IgD-negative memory B cell (primary cell): ENCODE data around the gene HRH2. TPM values are rescaled to one million over a fixed set of nuclear protein-coding genes. Genes with fewer than 3 reads are reported as not detected.
A peak's percentile ranks its signal among the peaks of the same experiment; 100 is the strongest.

Source experiments
- H3K27ac Mint-ChIP-seq, 3 donors: one replicate each; pipeline ENCODE4 v1.8.0; 2020 to 2022; ENCODE audit warnings: mild to moderate bottlenecking in 3 of 3, mixed read lengths in 3 of 3, moderate library complexity in 1 of 3
- H3K27me3 Mint-ChIP-seq: one replicate; pipeline ENCODE4 v1.8.0; 2021; ENCODE audit warnings: mixed read lengths
- H3K36me3 Mint-ChIP-seq: one replicate; pipeline ENCODE4 v1.8.0; 2020; ENCODE audit warnings: mild to moderate bottlenecking, mixed read lengths
- H3K4me1 Mint-ChIP-seq, 3 donors: one replicate each; pipeline ENCODE4 v1.8.0; 2020 to 2022; ENCODE audit warnings: mixed read lengths in 3 of 3, mild to moderate bottlenecking in 1 of 3
- H3K4me3 Mint-ChIP-seq, 4 donors: one replicate each; pipeline ENCODE4 v1.8.0; 2020 to 2022; ENCODE audit warnings: mild to moderate bottlenecking in 4 of 4, mixed read lengths in 4 of 4, moderate library complexity in 3 of 4
- H3K9me3 Mint-ChIP-seq, 3 donors: one replicate each; pipeline ENCODE4 v1.8.0; 2020 to 2021; ENCODE audit warnings: mixed read lengths in 3 of 3, mild to moderate bottlenecking in 1 of 3
- polyA plus RNA-seq: library from polyadenylated mRNA; unstranded; fragments of 300-500 nt; fragmentation: Illumina TruSeq; gene quantifications from one replicate; pipeline ENCODE4 v1.2.3, GENCODE V29; 2021

Gene HRH2
- polyA plus RNA-seq, 1 donor from 2014 or later: 0.49 TPM

DNA sequence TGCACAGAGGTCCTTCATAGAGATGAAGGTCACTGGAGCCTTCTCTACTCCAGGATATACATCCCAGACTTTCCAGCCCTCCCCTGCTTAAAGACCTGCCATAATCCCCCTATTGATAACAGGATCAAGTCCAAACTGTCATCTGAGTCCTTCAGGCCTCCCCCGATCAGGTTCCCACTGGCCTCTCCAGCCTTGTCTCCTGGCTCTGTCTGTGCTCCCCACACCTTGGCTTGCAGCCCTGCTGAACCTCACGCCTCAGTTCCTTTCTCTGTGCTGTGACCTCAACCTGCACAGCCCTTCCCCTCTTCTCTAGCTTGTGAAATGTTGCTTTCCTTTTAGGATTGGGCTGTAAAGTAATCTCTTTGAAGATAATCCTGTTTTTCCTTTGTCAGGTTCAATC, 2.5 kb upstream of the HRH2 start:
- Mint-ChIP-seq H3K4me3 (no peak overlapping the region), H3K27ac (peak overlapping the region in 1 of 3 donors; percentile 27), H3K9me3 (peaks cover 3 to 13% (median 3%) of the 10 kb centered on the region in 3 donors), H3K36me3 (peaks cover 1% of the 10 kb centered on the region), H3K27me3 (peaks cover 43% of the 10 kb centered on the region), H3K4me1 (peaks cover 0 to 13% (median 1%) of the 10 kb centered on the region in 3 donors)

DNA sequence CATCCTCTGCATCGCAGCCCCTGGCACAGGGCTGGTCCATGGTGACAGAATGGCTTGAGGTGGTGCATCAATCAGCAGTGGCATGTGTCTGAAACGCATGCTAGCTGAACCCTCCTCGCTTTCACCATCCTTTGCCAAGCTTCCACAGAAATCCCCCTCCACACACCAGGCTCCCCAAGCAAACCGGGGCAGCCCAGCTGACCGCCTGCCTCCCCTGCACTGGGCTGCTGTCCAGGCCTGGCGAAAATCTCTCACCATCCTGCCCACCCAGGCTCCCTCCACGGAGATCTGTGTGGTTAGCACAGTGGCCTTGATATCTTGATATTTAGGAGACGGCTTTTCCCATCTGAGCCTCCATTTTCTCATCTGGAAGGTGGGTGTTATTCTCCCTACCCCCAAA, 905 bp upstream of the HRH2 start:
- peaks cover 47% of the 10 kb centered on the region for H3K27me3 Mint-ChIP-seq
- no peak overlapping the region for H3K4me3 Mint-ChIP-seq
- H3K9me3 Mint-ChIP-seq: peaks cover 0 to 4% (median 3%) of the 10 kb centered on the region in 3 donors
- no peaks in the 10 kb centered on the region for H3K36me3 Mint-ChIP-seq
- no peak overlapping the region for H3K27ac Mint-ChIP-seq
- H3K4me1 Mint-ChIP-seq: peaks cover 0 to 13% (median 0%) of the 10 kb centered on the region in 3 donors

DNA sequence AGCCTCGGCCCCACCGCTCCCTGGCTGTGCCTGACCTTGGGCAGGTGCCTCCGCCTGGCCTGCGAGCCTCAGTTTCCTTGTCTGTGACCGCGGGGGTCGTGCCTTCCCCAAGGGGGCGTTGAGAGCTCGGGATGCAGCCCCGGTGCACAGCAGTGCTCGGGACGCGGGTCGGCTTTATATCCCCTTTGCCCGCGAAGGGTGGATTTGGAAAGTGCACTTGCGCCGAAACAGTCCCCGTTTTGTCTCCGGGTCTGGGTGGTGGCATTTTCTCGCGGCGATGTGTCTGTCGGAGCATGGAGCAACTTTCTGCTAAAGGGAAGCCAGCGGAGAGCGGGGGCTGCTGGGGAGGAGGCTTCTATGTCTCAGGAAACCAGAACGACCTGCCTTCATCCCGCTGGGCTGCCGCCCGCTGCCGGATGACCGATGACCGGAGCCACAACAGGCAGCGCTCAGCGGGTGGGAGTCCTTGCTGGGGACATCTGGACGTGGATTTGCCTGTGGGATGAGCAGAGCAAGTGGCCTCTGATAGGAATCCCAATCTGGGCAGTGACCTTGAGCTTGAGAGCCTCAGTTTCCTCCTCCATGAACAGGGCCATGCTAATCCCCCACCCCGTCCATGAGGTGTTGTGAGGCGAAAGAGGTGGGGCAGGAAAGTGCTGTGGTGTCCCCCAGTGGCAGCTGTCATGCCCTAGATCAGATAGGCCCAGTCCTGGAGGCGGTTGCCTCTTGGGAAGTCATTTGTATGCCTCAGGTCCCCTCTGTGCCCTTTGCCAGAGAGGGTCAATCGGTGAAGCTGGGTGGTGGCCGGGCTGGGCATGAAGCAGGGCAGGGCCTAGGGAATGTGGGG, 651 bp downstream of the HRH2 start:
- Mint-ChIP-seq H3K9me3 (peaks cover 0 to 4% (median 0%) of the 10 kb centered on the region in 3 donors), H3K27ac (no peak overlapping the region), H3K27me3 (peaks cover 36% of the 10 kb centered on the region), H3K36me3 (no peaks in the 10 kb centered on the region), H3K4me1 (peaks cover 0 to 6% (median 0%) of the 10 kb centered on the region in 3 donors), H3K4me3 (peak overlapping the region in 3 of 4 donors; percentile 37 to 84 (median 75))

DNA sequence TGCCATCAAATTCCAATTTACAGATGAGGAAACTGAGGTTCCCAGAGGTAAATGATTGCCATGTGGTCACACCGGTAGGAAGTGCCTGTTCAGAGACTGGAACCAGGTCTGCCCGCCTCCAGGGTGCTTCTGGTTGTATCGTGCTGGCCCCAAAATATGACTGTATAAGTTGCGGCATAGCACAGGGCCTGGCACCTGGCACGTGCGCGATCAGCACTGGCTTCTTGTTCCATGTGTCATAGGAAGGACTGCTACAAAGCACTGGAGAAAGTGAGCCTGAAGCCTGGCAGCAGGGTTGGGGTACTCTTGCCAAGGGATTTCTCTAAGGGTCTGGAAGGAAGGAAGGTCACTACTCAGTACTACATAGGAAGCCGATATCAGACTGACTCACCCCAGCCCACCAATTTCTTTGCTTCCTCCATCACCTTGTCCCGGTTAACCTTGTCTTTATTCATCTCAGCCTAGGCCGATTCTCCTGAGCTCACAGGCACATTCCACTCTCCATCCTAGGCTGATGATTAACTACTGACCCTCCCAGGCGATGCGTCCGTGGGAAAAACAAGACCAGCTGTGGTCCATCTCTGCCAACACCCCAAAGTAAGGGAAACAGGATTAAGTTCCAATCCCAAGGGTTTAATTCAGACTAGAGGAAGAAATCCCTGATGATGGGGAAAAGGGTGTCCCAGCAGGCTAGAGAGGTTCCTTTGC, 1.8 kb downstream of the HRH2 start:
- Mint-ChIP-seq H3K36me3 (no peaks in the 10 kb centered on the region), H3K4me3 (peak overlapping the region in 1 of 4 donors; percentile 10), H3K9me3 (peaks cover 0 to 4% (median 0%) of the 10 kb centered on the region in 3 donors), H3K27ac (peak overlapping the region in 1 of 3 donors; percentile 9), H3K27me3 (peaks cover 37% of the 10 kb centered on the region), H3K4me1 (peaks cover 0 to 6% (median 0%) of the 10 kb centered on the region in 3 donors)

DNA sequence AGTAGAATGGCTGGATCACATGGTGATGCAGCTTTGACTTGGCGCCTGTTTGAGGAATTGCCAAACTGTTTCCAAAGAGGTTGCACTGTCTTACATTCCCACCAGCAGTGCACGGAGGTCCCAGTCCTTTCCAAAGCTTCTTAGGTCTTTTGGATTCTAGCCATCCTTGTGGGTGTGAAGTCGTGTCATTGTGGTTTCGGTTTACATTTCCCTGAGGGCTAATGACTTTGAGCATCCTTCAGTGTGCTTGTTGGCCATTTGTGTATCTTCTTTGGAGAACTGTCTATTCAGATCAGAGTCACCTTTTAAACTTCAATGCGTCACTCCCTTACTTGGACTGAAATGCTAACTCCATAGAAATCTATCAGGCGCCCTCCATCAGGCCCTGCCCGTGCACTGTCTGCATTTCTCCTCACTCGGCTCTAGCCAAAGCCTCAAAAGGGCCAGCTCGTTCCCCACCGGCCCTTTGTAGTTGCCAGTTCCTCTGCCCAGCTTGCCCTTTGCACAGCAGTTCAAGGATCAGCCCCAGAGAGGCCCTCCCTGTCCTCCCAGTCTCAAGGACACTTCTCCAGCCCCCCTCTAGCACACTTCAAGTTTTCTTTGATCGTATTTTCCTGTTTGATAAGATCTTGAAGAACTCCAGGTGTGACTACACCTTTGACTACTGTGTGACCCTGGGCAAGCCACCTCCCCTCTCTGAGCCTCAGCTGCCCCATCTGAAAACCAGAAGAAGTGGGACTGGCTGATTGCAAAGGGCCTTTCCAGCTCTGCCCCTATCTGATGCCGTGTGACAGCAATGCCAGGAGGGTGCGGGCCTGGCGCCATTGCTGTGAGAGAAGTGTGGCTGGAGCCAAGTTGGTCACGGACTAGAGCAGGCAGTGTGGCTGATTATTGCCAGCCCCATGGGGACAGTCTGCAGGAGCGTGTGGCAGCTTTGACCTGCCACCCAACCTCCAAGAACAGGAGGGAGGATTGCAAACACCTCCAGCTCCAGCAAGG, 5.6 kb downstream of the HRH2 start:
- Mint-ChIP-seq H3K4me1 (peaks cover 0 to 2% (median 0%) of the 10 kb centered on the region in 3 donors), H3K27ac (no peak overlapping the region), H3K4me3 (no peak overlapping the region), H3K36me3 (no peaks in the 10 kb centered on the region), H3K9me3 (no peaks in the 10 kb centered on the region), H3K27me3 (peaks cover 29% of the 10 kb centered on the region)

DNA sequence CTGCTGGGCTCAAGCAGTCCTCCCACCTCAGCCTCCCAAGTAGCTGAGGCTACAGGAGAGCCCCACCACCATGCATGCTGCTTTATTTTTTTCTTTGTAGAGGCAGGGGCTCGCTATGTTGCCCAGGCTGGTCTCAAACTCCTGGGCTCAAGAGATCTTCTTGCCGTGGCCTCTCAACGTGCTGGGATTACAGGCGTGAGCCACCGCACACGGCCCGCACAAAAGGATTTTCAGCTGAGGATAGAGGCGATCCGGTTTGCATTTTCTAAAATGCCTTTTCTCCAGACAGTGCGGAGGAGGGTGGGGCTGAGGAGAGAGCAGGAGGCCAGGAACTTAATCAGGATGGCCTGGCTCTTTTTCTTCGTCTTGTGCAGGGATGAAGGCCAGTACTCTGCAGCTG, 6.9 kb downstream of the HRH2 start:
- H3K27ac Mint-ChIP-seq: no peak overlapping the region
- no peaks in the 10 kb centered on the region for H3K9me3 Mint-ChIP-seq
- H3K4me3 Mint-ChIP-seq: no peak overlapping the region
- peaks cover 0 to 2% (median 0%) of the 10 kb centered on the region in 3 donors for H3K4me1 Mint-ChIP-seq
- H3K27me3 Mint-ChIP-seq: peaks cover 18% of the 10 kb centered on the region
- H3K36me3 Mint-ChIP-seq: no peaks in the 10 kb centered on the region

DNA sequence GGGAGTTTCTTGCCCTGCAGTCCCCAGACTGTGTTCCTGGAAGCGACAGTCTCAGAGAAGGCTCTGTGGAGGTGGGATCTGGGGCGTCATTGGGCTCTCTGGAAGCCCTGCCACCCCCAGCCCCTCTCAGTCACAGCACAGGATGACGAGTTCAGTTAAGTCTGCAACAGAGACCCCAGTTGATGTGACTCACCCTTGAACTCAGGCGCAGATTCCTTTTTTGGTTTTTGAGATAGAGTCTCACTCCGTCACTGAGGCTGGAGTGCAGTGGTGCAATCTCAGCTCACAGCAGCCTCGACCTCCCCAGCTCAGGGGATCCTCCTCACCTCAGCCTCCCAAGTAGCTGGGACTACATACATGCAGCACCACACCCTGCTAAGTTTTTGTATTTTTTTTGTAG, 8.3 kb downstream of the HRH2 start:
- no peak overlapping the region for H3K4me3 Mint-ChIP-seq
- peaks cover 0 to 2% (median 0%) of the 10 kb centered on the region in 3 donors for H3K4me1 Mint-ChIP-seq
- H3K9me3 Mint-ChIP-seq: no peaks in the 10 kb centered on the region
- H3K36me3 Mint-ChIP-seq: no peaks in the 10 kb centered on the region
- no peak overlapping the region for H3K27ac Mint-ChIP-seq
- peaks cover 8% of the 10 kb centered on the region for H3K27me3 Mint-ChIP-seq

DNA sequence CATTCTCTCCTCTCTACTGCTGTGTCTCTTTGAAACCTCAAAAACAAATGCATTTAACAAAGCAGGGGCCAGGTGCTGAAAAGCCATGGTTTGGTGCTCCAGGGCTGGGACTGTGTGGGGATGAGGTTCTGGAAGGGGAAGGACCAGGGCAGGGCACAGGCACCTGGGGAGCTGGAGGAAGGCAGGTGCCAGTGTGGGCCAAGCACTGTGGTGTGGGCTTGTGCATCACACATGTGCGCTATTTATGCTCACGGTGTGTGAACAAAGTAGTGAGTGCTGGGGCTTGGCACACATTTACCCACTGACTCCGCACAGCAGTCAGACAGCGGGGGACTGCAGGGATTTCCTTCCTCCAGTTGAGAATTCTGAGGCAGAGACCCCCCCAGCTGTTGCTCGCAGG, 10.1 kb downstream of the HRH2 start:
- peaks cover 0 to 4% (median 0%) of the 10 kb centered on the region in 3 donors for H3K4me1 Mint-ChIP-seq

DNA sequence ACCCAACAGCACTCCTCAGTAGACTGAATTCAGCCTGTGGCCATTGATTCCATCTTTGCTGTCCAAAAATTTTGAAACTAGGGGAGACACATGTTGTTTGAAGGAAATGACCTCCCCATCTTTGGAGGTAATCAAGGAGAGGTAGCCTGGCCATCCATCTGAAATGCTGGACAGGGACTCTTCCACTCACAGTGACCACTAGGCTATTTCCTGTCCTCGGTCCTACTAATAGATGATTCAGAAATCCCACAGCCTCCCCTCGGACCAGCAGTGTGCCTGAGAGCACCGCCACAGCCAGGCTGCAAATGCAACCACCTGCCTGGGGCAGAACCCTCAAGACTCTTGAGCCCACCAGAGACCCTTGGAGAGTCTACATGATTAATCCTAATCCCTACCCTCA, 12.5 kb downstream of the HRH2 start:
- H3K4me1 Mint-ChIP-seq: peaks cover 0 to 2% (median 0%) of the 10 kb centered on the region in 3 donors
- no peak overlapping the region for H3K27ac Mint-ChIP-seq
- peaks cover 3% of the 10 kb centered on the region for H3K27me3 Mint-ChIP-seq
- H3K9me3 Mint-ChIP-seq: no peaks in the 10 kb centered on the region
- no peaks in the 10 kb centered on the region for H3K36me3 Mint-ChIP-seq
- H3K4me3 Mint-ChIP-seq: no peak overlapping the region

More for the DNA sequence above, 10.1 kb downstream of the HRH2 start:
- Mint-ChIP-seq H3K9me3 (no peaks in the 10 kb centered on the region), H3K4me3 (peak overlapping the region in 1 of 4 donors; percentile 60), H3K36me3 (no peaks in the 10 kb centered on the region), H3K27me3 (peaks cover 6% of the 10 kb centered on the region), H3K27ac (no peak overlapping the region)

DNA sequence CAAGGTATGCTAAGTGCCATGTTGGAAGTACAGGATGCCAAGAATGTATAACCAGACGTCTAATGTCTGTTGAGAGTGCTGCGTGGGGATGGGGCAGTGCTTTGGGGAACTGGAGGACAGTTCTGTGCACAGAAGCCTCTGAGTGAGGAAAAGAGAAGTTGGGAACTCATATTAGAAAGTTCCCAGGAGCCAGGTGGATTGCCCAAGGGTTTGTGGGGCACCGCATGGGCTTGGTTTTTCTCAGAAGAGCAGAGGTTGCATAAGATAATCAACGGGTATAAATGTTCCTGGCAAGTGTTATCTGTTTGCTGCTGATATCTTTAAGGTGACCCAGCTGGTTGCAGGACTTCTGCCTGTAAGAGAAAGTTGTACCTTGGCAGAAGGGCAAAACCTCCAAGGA, 13.1 kb downstream of the HRH2 start:
- Mint-ChIP-seq H3K4me1 (peaks cover 0 to 2% (median 0%) of the 10 kb centered on the region in 3 donors), H3K27me3 (peaks cover 3% of the 10 kb centered on the region), H3K27ac (no peak overlapping the region), H3K9me3 (no peaks in the 10 kb centered on the region), H3K36me3 (no peaks in the 10 kb centered on the region), H3K4me3 (no peak overlapping the region)

DNA sequence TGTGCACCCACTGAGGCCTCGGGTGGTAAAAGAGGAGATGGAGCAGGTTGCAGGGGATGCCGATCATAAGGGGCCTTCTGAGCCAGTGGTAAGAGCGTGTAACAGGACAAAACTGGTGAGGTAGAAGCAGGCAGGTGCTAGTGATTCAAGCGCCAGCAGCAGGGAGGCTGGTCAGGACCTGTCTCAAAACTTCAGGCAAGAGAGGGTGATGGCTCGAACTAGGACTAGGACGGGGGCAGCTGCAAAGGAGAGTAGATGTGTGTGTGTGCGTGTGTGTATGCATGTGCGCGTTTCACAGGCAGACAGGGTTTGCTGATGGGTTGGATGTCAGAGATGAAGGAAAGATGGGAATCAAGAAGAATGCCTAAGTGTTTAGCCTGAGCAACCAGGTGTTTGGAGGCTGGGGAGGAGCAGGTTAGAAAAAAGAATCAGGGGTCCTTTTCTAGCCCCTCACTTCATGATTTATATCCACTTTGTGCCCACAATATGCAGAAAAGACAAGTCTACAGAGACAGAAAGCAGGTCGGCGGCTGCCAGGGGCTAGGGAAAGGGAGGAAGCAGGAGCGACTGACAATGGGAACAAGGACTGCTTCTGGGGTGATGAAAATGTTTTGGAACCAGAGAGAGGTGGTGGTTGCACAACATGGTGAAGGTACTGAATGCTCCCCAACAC, 15.2 kb downstream of the HRH2 start:
- H3K36me3 Mint-ChIP-seq: no peaks in the 10 kb centered on the region
- H3K9me3 Mint-ChIP-seq: no peaks in the 10 kb centered on the region
- no peak overlapping the region for H3K4me3 Mint-ChIP-seq
- no peak overlapping the region for H3K27ac Mint-ChIP-seq
- peaks cover 8% of the 10 kb centered on the region for H3K27me3 Mint-ChIP-seq
- H3K4me1 Mint-ChIP-seq: peaks cover 0 to 2% (median 0%) of the 10 kb centered on the region in 3 donors

DNA sequence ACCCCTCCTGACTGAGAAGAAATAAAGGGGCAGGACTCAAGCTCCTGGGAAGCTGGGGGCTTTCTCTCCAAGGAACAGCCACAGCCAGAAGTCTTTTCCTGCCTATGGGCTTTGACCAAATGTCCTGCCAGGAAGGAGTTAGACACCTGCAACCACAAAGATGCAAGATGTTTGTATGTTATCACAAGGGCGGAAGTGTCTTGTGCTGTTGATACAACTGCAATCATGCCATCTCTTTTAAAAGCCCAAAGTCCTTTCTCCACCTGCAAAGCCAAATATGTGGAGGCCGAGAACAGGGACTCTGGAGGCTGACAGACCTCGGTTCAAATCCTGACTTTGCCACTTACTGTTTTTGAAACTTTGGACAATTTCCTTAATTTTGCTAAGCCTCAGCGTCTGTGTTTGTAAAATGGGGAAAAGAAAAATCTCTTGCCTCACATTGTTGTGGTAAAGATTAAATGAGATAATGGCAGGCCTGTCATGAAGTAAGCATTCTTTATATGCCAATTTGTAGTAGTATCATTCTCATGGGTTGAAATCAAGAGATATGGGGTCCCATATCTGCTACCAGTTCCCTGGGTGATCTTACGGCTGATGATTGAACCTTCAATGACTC, 17.0 kb downstream of the HRH2 start:
- no peak overlapping the region for H3K4me3 Mint-ChIP-seq
- H3K9me3 Mint-ChIP-seq: no peaks in the 10 kb centered on the region
- peaks cover 8% of the 10 kb centered on the region for H3K27me3 Mint-ChIP-seq
- H3K27ac Mint-ChIP-seq: no peak overlapping the region
- H3K4me1 Mint-ChIP-seq: peaks cover 0 to 2% (median 0%) of the 10 kb centered on the region in 3 donors
- H3K36me3 Mint-ChIP-seq: no peaks in the 10 kb centered on the region

DNA sequence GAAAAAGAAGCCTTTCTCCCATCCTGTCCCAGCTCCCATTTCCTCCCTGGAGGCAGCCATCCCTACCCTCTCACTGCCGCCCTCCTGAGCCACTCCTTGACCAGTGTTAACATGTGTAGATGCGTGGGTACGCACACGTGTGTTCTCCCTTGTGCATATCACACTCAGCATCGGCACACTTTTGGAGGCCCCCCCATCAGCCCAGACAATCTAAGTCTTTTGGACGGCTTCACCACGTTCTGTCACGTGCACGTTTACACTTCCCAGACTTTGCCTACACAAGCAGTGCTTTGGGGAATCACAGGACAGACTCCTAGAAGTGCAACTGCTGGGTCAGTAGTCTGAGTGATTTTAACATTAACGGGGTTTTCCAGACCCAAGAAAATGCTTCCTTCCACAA, 18.0 kb downstream of the HRH2 start:
- Mint-ChIP-seq H3K4me1 (peaks cover 0 to 2% (median 0%) of the 10 kb centered on the region in 3 donors), H3K36me3 (no peaks in the 10 kb centered on the region), H3K4me3 (no peak overlapping the region), H3K9me3 (no peaks in the 10 kb centered on the region), H3K27ac (no peak overlapping the region), H3K27me3 (peaks cover 8% of the 10 kb centered on the region)

DNA sequence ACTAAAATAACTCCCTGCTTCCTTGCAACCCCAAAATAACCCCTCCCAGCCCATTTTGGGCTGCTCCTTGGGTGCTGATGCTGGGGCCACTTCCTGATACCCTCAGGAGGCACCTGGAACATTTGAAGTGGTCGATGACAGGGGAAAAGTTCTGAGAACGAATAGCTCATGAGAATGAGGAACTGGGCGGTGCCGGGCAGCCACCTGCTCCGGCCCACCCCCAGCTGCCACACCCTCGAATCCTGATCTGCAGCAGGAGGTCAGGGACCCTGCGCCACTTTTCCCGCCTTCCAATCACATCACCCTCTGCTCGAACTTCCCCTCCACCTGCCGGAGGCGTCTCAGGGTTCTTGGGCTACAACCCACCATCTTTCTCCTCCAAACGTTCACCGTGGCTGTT, 19.7 kb downstream of the HRH2 start:
- H3K4me1 Mint-ChIP-seq: no peaks in the 10 kb centered on the region

More for the DNA sequence above, 19.7 kb downstream of the HRH2 start:
- peaks cover 0 to 3% (median 0%) of the 10 kb centered on the region in 3 donors for H3K9me3 Mint-ChIP-seq
- no peaks in the 10 kb centered on the region for H3K36me3 Mint-ChIP-seq
- H3K27me3 Mint-ChIP-seq: peaks cover 8% of the 10 kb centered on the region
- no peak overlapping the region for H3K4me3 Mint-ChIP-seq
- no peak overlapping the region for H3K27ac Mint-ChIP-seq
